Left ventricle myocardium superior (tissue), 1 donor: ENCODE measurements around the gene C14orf119. TPM values are rescaled to one million over a fixed set of nuclear protein-coding genes. Genes with fewer than 3 reads are reported as not detected.
"Not testable (repeated sequence)": the region's sequence is repeated elsewhere in the genome, so short reads cannot be mapped to it uniquely, and the experiment has no call there.

ENCODE experiments used
- ATAC-seq: fragments of 200-7000 bp; cut with Tn5 transposase; one replicate; pipeline ENCODE4 v1.9.1; 2020; ENCODE audit warnings: mild to moderate bottlenecking, moderate library complexity
- DNase-seq: peaks from one replicate; pipeline ENCODE4 v3.0.0-alpha.2; 2020
- intact Hi-C: fragments of 100-400 bp; cut with micrococcal nuclease; formaldehyde crosslinking; loops from one replicate; pipeline ENCODE4 v1.11.0; 2022
- total RNA-seq: library from RNA; stranded (reverse); fragmentation: NEBNext Ultra II Directional; extraction: Animal tissue kit (Norgen Biotek cat#: 25700); gene quantifications from one replicate; pipeline ENCODE4 v1.2.1, GENCODE V29; 2021
- donor health status: DM: no; HTN: yes; CAD: no; lungs with severe emphysema.

C14orf119 gene
- total RNA-seq, 1 donor from 2014 or later: 23.6 TPM

DNA sequence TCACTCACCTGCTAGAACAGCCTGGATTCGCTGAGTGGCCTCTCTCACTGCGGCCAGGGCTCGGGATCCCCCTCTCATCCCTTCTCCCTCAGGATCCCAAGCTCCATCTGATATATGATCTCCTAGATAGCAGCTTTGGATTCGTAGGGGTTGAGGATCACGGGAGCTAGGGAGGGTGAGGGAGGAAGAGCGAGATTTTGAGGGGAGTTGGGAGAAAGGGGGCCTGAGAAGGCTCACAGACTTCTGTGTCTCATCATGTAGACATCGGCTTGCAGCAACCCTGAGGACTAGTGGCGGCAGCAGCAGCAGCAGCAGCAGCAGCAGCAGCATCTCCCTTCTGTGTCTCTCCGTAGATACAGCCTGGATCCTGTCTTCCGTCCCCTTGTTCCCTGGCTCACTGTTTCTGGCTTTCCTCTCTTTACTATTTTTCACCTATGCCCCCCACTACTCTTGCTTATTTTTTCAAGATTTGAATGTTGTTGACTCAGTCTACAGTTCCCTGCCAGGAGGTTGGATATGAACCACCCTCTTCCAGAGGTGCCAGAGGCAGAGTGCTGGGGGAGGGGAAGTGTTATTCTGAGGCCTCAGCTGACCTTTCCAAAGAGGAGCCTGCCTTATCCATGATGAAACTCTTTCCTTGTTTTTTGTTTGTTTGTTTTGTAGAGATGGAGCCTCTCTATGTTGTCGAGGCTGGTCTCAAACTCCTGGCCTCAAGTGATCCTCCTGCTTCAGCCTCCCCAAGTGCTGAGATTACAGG, 9.5 kb downstream of the C14orf119 start, which contains the start of gene CIROP:
Gene CIROP, minus strand, starts transcription at position 399 of the 757 bp plus-strand sequence. Its CDS starts 69 bp downstream, at position 330.
- DNase-seq (no peak), ATAC-seq (no peak)
- intact Hi-C loops: no loop called here

- DNase-seq (no peak), ATAC-seq (no peak)
- intact Hi-C loops: no loop called here
Measured at GRCh38 chr14:23105348-23105824, 10.1 kb downstream of the C14orf119 start.

- ATAC-seq: no peak
Measured at GRCh38 chr14:23106747-23107045, 11.4 kb downstream of the C14orf119 start.

GRCh38 chr14:23107620-23108019, 12.3 kb downstream of the C14orf119 start:
- intact Hi-C loops, DNase-seq, ATAC-seq: not testable (repeated sequence)

More at GRCh38 chr14:23106747-23107045, 11.4 kb downstream of the C14orf119 start:
- DNase-seq: no peak
- intact Hi-C loops: no loop called here

DNA sequence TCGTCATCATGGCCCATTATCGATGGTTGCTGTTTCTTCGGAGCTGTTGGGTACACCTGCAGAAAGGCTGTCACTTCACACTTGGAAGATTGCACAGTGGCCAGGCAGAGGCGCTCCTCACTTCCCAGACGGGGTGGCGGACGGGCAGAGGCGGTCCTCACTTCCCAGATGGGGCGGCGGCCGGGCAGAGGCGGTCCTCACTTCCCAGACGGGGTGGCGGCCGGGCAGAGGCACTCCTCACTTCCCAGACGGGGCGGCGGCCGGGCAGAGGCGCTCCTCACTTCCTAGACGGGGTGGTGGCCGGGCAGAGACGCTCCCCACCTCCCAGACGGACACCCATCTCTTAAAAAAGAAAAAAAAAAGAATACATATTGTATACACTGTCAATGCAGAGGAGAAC, 12.9 kb downstream of the C14orf119 start:
- ATAC-seq, intact Hi-C loops, DNase-seq: not testable (repeated sequence)

GRCh38 chr14:23109769-23110168, 14.5 kb downstream of the C14orf119 start:
- intact Hi-C loops: no loop called here
- ATAC-seq: no peak
- DNase-seq: no peak

DNA sequence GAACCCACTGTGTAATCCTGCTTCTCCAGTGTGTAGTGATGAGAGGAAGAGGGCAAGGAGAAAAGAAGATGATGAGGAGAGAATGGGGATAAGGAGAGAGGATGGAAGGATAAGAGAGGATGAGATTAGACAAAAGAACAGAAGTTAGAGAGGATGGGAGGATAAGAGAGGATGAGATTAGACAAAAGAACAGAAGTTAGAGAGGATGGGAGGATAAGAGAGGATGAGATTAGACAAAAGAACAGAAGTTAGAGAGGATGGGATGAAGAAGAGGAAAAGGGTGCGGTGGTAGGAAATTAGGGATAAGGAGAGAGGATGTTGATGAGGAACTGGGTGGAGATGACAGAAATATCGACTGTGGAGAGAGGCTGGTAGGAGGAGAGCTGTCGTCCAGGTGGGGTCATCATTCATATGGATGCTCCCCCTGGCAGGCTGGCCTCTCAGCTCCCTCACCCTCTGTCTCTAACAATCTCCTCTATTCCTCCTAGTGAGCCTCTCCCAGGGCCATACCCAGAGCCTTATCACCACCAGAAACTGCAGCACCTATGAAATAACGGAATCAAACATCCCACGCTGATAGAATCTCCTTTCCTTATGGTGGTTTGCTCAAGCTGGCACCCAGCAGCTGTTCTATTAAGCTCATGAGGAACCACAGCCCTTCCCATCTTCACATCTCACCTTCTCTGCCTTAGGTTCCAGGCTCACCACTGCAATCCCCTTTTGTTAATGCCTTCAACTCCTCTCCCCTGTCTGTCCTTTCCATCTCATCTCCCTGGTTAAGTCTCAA, 15.5 kb downstream of the C14orf119 start:
- intact Hi-C loops: no loop called here
- no peak for ATAC-seq
- DNase-seq: no peak

DNA sequence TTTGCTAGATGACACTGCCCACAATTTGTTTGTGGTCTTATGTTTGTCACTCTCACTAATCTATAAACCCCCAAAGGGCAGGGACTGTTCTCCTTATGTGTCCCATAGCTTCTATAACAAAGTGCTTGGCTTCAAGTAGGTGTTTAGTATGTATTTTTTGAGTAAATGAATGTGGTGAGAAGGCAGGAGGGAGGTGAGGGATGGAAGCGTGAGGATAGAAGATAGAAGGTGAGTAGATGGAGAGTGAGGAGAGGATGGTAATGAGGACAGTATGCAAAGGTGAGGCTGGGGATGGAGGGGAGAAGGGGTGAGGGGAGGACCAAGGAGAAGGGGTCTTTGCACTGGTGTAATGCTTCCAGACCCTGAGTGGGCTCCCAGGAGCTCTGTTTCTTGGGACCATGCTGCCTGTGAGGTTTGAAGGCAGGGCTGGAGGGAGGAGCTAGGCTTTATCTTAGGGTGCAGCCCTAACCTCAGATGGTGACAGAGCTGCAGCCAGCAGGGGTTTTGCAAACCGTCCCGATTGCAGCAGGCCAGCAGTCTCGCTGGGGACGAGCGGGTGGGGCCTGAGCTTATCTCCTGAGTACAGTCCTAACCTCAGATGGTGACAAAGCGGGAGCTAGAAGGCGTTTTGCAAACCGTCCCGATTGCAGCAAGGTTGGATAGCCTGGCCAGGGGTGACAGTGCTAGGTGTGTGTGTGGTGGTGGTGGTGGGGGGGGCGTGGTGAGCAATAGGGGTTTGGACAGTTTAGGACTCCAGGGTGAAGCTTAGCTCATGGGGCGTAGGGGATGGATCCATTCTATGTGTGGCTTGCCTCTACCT, 17.3 kb downstream of the C14orf119 start:
- intact Hi-C loops: no loop called here
- ATAC-seq: peak; percentile 53
- no peak for DNase-seq

DNA sequence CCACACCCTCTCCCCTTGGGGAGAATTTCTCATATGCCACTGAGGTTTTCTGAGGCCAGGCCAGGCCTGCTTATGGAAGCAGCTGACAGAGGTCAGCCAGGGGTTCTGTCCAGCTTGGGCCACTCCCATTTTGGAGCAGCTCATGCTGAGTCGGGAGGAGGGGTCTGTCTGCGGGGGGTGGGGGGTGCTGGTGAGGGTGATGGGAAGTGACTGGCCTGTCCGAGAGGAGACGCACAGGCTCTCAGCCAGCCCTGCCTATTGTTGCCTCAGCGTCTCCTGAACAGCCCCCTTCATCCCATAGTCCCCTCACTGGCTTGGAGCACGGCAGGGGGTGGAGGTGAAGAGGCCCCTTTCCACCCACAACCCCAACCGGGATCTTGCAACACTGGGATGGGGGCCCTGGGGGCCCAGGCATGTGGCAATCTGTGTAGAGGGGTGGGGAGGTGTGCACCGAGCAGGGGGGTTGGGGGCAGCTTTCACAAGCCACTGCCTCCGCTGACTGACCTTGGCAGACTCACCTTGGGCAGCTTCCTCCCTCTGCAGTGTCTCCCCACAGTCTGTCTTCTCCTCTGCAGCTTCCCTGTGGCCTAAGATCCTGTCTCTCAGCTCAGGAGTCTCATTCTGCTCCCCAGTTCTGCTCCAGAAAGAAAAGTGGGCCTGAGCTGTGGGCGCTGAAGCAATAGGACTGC, 18.3 kb downstream of the C14orf119 start:
- DNase-seq (no peak), ATAC-seq (peak; percentile 17)
- intact Hi-C loops: no loop called here

DNA sequence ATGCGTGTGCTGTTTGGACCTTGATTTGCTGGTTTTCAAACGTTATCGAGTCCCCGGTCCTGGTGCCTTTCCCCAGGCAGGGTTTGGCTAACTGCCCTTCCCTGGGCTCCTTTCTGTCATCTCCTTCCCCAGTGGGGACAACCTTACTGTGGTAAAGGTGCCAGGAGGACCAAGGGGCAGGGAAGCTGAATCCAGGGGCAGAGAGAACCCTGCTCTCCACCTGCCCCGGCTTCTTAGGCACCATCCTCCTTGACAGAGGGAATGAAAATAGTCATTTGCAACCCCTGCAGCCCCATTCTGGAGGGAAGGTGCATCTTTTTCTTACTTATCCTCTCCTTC, 18.8 kb downstream of the C14orf119 start:
- no peak for DNase-seq
- no peak for ATAC-seq
- intact Hi-C loops: no loop called here

DNA sequence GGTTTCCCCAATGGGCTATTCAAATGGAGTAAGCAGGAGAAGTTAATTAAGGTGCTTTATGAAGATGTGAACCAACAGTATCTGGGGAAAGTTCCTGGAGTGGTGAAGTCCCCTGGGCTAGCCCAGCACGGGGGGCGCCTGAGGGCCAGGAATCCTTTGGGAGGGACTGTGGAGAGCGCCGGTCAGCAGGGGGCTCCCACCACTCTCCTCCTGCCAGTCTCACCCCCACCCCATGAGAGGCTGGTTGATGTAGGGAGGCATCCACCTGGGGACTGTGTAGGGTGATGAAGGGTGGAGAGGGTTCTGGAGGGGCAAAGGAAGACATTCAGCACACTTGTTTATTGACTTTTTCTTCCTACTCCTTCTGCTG, 19.3 kb downstream of the C14orf119 start:
- ATAC-seq: no peak
- no peak for DNase-seq
- intact Hi-C loops: no loop called here

DNA sequence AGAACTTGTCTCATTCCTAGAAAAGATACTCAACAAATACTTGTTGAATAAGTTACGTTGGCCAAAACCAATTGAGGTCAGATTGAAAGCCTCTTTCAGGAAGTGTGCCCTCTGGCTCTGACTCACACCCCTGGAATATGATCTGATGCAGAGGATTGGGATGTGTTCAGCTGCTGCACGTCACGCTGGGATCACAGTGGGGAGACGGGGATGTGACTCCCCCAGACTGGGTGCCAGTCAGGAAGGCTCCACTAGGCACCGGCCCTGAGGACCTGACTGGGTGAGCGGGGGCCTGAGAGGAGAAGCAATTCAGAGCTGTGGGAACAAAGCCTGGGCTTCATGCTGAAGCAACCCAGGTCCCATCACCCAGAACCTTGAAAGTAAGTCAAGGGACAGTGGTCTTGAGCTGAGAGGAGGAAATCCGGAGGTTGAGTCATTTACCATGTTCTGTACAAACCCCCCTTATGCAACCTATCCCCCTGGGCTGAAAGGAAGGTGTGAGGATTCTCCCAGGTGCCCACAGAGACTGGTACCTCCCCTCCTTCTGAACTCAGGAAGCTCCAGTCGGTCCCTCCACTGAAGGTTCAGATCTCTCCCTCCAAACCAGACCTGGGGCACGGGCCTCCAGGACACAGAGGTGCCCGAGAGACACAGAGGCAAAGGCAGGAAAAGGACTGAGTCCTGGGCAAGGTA, 19.9 kb downstream of the C14orf119 start:
- no peak for DNase-seq
- no peak for ATAC-seq
- intact Hi-C loops: no loop called here

DNA sequence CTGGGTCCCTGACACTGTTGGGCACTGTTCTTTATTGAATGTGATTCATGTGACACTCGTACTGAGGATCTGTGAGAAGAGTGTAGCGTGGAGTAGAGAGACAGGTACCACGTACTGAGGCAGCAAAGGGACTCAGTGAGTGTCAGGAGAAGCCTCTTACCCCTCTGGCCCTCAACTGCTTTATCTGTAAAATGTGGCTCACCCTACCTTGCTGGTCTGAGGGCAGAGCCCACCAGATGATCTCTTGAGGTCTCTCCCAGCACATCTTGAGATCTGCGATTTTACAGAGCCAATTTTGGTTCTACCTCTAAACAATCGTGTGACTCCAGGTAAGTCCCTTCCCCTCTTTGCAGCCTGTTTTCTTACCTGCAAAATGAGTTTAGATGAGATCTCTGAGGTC, 20.6 kb downstream of the C14orf119 start:
- intact Hi-C loops: no loop called here
- ATAC-seq (no peak), DNase-seq (no peak)

DNA sequence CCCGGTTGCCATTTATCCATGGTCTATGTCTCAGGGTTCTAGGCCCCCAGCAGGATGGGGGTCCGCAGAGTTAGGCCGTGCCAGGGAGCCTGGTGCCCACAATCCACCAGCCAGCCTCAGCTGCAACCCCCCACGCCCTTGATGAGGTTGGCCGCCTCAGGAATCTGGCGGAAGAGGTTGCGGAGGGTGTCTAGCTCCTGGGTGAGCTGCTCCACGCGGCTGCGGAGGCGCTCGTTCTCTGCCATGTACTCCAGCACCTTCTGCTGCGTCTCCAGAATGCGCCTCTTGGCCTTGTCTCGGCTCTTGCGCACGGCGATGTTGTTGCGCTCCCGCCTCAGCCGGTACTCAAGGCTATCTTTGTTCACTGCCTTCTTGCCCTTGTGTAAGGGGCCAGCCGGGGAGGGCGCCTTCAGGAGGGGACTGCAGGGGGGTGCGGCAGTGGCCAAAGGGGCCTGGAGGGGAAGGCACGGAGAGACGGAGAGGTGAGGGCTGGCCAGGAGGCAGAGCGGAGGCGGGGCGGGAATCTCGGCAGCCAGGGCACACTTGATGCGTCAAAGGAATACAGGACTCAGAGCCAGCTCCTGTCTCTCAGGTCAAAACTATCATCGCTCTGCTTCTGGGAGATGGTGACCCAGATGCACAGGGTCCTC, 22.2 kb downstream of the C14orf119 start:
- intact Hi-C loops: no loop called here
- DNase-seq: no peak
- ATAC-seq: no peak

- ATAC-seq (no peak), DNase-seq (no peak)
- intact Hi-C loops: no loop called here
Measured at GRCh38 chr14:23118506-23119362, 23.4 kb downstream of the C14orf119 start, which contains the start of gene CEBPE. TSS of gene CEBPE (minus strand) at chr14:23119255. CDS start at chr14:23119091, 164 bp downstream.

- ATAC-seq: no peak
- no peak for DNase-seq
- intact Hi-C loops: loop anchor here (1.0 kb wide), 1 partner anchor 68 kb away; no protein-coding TSS in a partner anchor
Measured at GRCh38 chr14:23119363-23120327, 24.3 kb downstream of the C14orf119 start.
